ENCODE data around the gene CLC. TPM values are rescaled to one million over a fixed set of nuclear protein-coding genes. Genes with fewer than 3 reads are reported as not detected.

Gene CLC
- polyA plus RNA-seq, 4 donors: 0.65 to 5.1 (median 1.6) TPM

DNA sequence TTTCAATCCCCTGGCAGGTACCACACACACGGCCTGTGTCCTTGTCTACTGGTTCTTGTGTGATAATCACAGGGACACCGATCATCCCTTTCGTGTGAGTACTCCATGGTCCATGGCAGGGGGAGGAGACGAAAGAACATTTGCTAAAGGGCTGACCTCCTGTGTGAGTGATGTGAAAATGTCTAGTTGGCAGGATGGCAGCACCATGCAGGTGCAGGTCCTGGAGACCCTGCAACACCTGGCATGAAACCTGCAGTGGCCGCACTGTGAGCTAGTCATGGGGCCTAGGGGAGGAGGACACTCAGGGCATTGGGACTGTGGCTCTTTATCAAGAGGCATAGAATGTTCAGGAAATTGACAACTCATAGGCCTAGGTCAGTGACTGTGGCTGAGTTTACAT, 56.4 kb downstream of the CLC start:
- DNase-seq (ENCODE audit: low read depth in 4 of 4, low spot score in 2 of 4): no peak

Other genes starting within 250 kb of the CLC start
- gene DLL3, start 239.1 kb downstream of the CLC start, polyA plus RNA-seq (ENCODE audit: insufficient read length in 4 of 4): under 1 TPM; 0.51 to 0.87 (median 0.67) TPM
- gene SELENOV, start 222.9 kb downstream of the CLC start, polyA plus RNA-seq (ENCODE audit: insufficient read length in 4 of 4): 10 to 100 TPM in 1 of 4 donors, 1 to 10 TPM in 3; 5.0 to 10.1 (median 7.4) TPM
- 1 to 10 TPM; 3.8 to 6.0 (median 5.1) TPM for gene EID2B, start 205.2 kb downstream of the CLC start, polyA plus RNA-seq (ENCODE audit: insufficient read length in 4 of 4)
- 10 to 100 TPM; 17.7 to 23.1 (median 20.9) TPM for gene EID2, start 197.9 kb downstream of the CLC start, polyA plus RNA-seq (ENCODE audit: insufficient read length in 4 of 4)
- not detected for gene LGALS13, start 135.5 kb downstream of the CLC start, polyA plus RNA-seq (ENCODE audit: insufficient read length in 4 of 4)
- not detected for gene LGALS16, start 82.1 kb downstream of the CLC start, polyA plus RNA-seq (ENCODE audit: insufficient read length in 4 of 4)
- not detected for gene LGALS14, start 33.5 kb downstream of the CLC start, polyA plus RNA-seq (ENCODE audit: insufficient read length in 4 of 4)
- not detected for gene LEUTX, start 40.8 kb upstream of the CLC start, polyA plus RNA-seq (ENCODE audit: insufficient read length in 4 of 4)
- gene DYRK1B, start 96.1 kb upstream of the CLC start, polyA plus RNA-seq (ENCODE audit: insufficient read length in 4 of 4): 10 to 100 TPM; 29.3 to 44.9 (median 34.2) TPM
- 100 to 1,000 TPM; 328 to 352 (median 339) TPM for gene FBL, start 108.3 kb upstream of the CLC start, polyA plus RNA-seq (ENCODE audit: insufficient read length in 4 of 4)
- 10 to 100 TPM in 2 of 4 donors, 1 to 10 TPM in 2; 5.1 to 12.7 (median 8.5) TPM for gene FCGBP, start 196.6 kb upstream of the CLC start, polyA plus RNA-seq (ENCODE audit: insufficient read length in 4 of 4)
- 100 to 1,000 TPM in 2 of 4 donors, 10 to 100 TPM in 2; 81.2 to 103 (median 99.1) TPM for gene PSMC4, start 233.1 kb upstream of the CLC start, polyA plus RNA-seq (ENCODE audit: insufficient read length in 4 of 4)